Measurements from ENCODE around the gene PTGER3. TPM values are rescaled to one million over a fixed set of nuclear protein-coding genes. Genes with fewer than 3 reads are reported as not detected.

PTGER3 gene
- polyA plus RNA-seq, 1 donor (not counting 4 experiments of a cell fraction or from before 2014, with no cell fraction given) = 0.04 TPM

GRCh38 chr1:71074681-71075080 is 27.1 kb upstream of the PTGER3 start:
- Histone ChIP-seq H3K27ac (ENCODE audit: control insufficient read depth, insufficient read depth, low read length) (no peak overlapping the region), H3K4me2 (ENCODE audit: control insufficient read depth, extremely low read depth, insufficient read depth, low read depth, low read length) (no peak overlapping the region), H3K4me1 (ENCODE audit: control insufficient read depth, extremely low read depth, insufficient read depth, low read length) (no peaks in the 10 kb centered on the region), H3K79me2 (ENCODE audit: control insufficient read depth, insufficient read depth, low read length) (peaks cover 55% of the 10 kb centered on the region), H3K9me3 (ENCODE audit: control insufficient read depth, low read depth, low read length) (no peaks in the 10 kb centered on the region), H3K27me3 (ENCODE audit: control insufficient read depth, extremely low read depth, insufficient read depth, low read length) (no peaks in the 10 kb centered on the region), H3K4me3 (ENCODE audit: control insufficient read depth in 2 of 3, extremely low read depth in 1 of 3, insufficient read depth in 2 of 3, low read depth in 1 of 3, low read length in 3 of 3) (no peak overlapping the region), H3K36me3 (ENCODE audit: control insufficient read depth in 2 of 2, extremely low read depth in 1 of 2, insufficient read depth in 2 of 2, low read length in 2 of 2) (peaks cover 15 to 19% of the 10 kb centered on the region in 2 experiments), H3K9ac (ENCODE audit: control insufficient read depth, extremely low read depth, insufficient read depth, low read length) (no peak overlapping the region), H2AFZ (ENCODE audit: control insufficient read depth, low read length) (no peak overlapping the region), H3K9me1 (ENCODE audit: control insufficient read depth, extremely low read depth, insufficient read depth, low read length) (no peaks in the 10 kb centered on the region), H4K20me1 (ENCODE audit: control insufficient read depth, extremely low read depth, insufficient read depth, low read length) (peaks cover 9% of the 10 kb centered on the region)
- DNase-seq (ENCODE audit: low read depth, low spot score) (no peak), FAIRE-seq (no peak)
- TF ChIP-seq CTCF (optimal IDR thresholded peaks at IDR 0.05 in 1 of 3, IDR thresholded peaks at IDR 0.05 in 1 of 3, conservative IDR thresholded peaks at IDR 0.05 in 1 of 3; ENCODE audit: extremely low read depth in 1 of 3, insufficient read depth in 2 of 3, low read length in 3 of 3) = no peak
- TF ChIP-seq EZH2 (IDR thresholded peaks at IDR 0.05; ENCODE audit: low read length) = no peak
- dilution Hi-C loops (cut with MboI; ENCODE audit: extremely low pct_ligation_motif_present, low sequenced_read_pairs) = no loop called here

- H3K9me1 ChIP-seq (ENCODE audit: control insufficient read depth, extremely low read depth, insufficient read depth, low read length) = no peaks in the 10 kb centered on the region
- dilution Hi-C loops (cut with MboI; ENCODE audit: extremely low pct_ligation_motif_present, low sequenced_read_pairs) = no loop called here
- H3K9me3 ChIP-seq (ENCODE audit: control insufficient read depth, low read depth, low read length) = no peaks in the 10 kb centered on the region
- TF ChIP-seq EZH2 (IDR thresholded peaks at IDR 0.05; ENCODE audit: low read length) (no peak), CTCF (optimal IDR thresholded peaks at IDR 0.05 in 1 of 3, IDR thresholded peaks at IDR 0.05 in 1 of 3, conservative IDR thresholded peaks at IDR 0.05 in 1 of 3; ENCODE audit: extremely low read depth in 1 of 3, insufficient read depth in 2 of 3, low read length in 3 of 3) (no peak)
- H3K36me3 ChIP-seq (ENCODE audit: control insufficient read depth in 2 of 2, extremely low read depth in 1 of 2, insufficient read depth in 2 of 2, low read length in 2 of 2) = peaks cover 20 to 21% of the 10 kb centered on the region in 2 experiments
- no peak for FAIRE-seq
- DNase-seq (ENCODE audit: low read depth, low spot score) = no peak
- no peak overlapping the region for H3K9ac ChIP-seq (ENCODE audit: control insufficient read depth, extremely low read depth, insufficient read depth, low read length)
- no peak overlapping the region for H3K27ac ChIP-seq (ENCODE audit: control insufficient read depth, insufficient read depth, low read length)
- no peak overlapping the region for H2AFZ ChIP-seq (ENCODE audit: control insufficient read depth, low read length)
- no peaks in the 10 kb centered on the region for H3K27me3 ChIP-seq (ENCODE audit: control insufficient read depth, extremely low read depth, insufficient read depth, low read length)
- H3K79me2 ChIP-seq (ENCODE audit: control insufficient read depth, insufficient read depth, low read length) = peaks cover 31% of the 10 kb centered on the region
- no peak overlapping the region for H3K4me3 ChIP-seq (ENCODE audit: control insufficient read depth in 2 of 3, extremely low read depth in 1 of 3, insufficient read depth in 2 of 3, low read depth in 1 of 3, low read length in 3 of 3)
- H3K4me1 ChIP-seq (ENCODE audit: control insufficient read depth, extremely low read depth, insufficient read depth, low read length) = no peaks in the 10 kb centered on the region
- no peaks in the 10 kb centered on the region for H4K20me1 ChIP-seq (ENCODE audit: control insufficient read depth, extremely low read depth, insufficient read depth, low read length)
- H3K4me2 ChIP-seq (ENCODE audit: control insufficient read depth, extremely low read depth, insufficient read depth, low read depth, low read length) = no peak overlapping the region
These were observed 24.7 kb upstream of the PTGER3 start for GRCh38 chr1:71072273-71072672.
